Neural crest cell (in vitro differentiated cells): Measurements from ENCODE around the gene OVOL3. TPM values are rescaled to one million over a fixed set of nuclear protein-coding genes. Genes with fewer than 3 reads are reported as not detected.

Experiments used
- DNase-seq: peaks from one replicate; pipeline ENCODE4 v3.0.0; 2021; ENCODE audit warnings: low read depth, mixed read lengths, low spot score
- H3K27ac Mint-ChIP-seq: one replicate; pipeline ENCODE4 v1.8.0; 2021; ENCODE audit warnings: mild to moderate bottlenecking, mixed read lengths; ENCODE audit not compliant: unreplicated experiment
- H3K27me3 Mint-ChIP-seq: 2 replicates; pipeline ENCODE4 v1.8.0; 2021; ENCODE audit warnings: low read depth, mild to moderate bottlenecking, mixed read lengths
- H3K36me3 Mint-ChIP-seq: 2 replicates; pipeline ENCODE4 v1.8.0; 2021; ENCODE audit warnings: low read depth, mild to moderate bottlenecking, mixed read lengths
- H3K4me1 Mint-ChIP-seq: 2 replicates; pipeline ENCODE4 v1.8.0; 2021; ENCODE audit warnings: mixed read lengths
- H3K4me3 Mint-ChIP-seq: one replicate; pipeline ENCODE4 v1.8.0; 2021; ENCODE audit warnings: mild to moderate bottlenecking, mixed read lengths
- H3K9me3 Mint-ChIP-seq: 2 replicates; pipeline ENCODE4 v1.8.0; 2021; ENCODE audit warnings: mixed read lengths
- CTCF ChIP-seq: fragments of 200-600 bp; sonication (generic); conservative IDR thresholded peaks from 2 replicates; pipeline ENCODE4 v1.5.0; 2021; ENCODE audit warnings: antibody characterized with exemption, mild to moderate bottlenecking
- total RNA-seq: library from RNA; stranded (reverse); gene quantifications from 2 replicates; pipeline ENCODE4 v1.2.1, GENCODE V29; 2021

The OVOL3 gene
- total RNA-seq, 1 donor from 2014 or later = not detected

- peak overlapping the region; percentile 98 for H3K4me3 Mint-ChIP-seq
- peak overlapping the region; percentile 67 for H3K27ac Mint-ChIP-seq
- H3K9me3 Mint-ChIP-seq = peaks cover 4% of the 10 kb centered on the region
- no peak for DNase-seq
- H3K36me3 Mint-ChIP-seq = peaks cover 11% of the 10 kb centered on the region
- peaks cover 9% of the 10 kb centered on the region for H3K27me3 Mint-ChIP-seq
- H3K4me1 Mint-ChIP-seq = peaks cover 12% of the 10 kb centered on the region
- TF ChIP-seq CTCF = no peak
These were observed 28.2 kb downstream of the OVOL3 start for GRCh38 chr19:36139120-36139472.

GRCh38 chr19:36139473-36140303 lies 28.7 kb downstream of the OVOL3 start, which contains the start of gene CAPNS1:
TSS of gene CAPNS1 (plus strand) at chr19:36140066. CDS start at chr19:36141012, 946 bp downstream.
- Mint-ChIP-seq H3K27me3 (peaks cover 9% of the 10 kb centered on the region), H3K27ac (peak within 1 kb of the TSS; percentile 93), H3K4me1 (peaks cover 12% of the 10 kb centered on the region), H3K9me3 (peaks cover 4% of the 10 kb centered on the region), H3K4me3 (peak within 1 kb of the TSS; percentile 98), H3K36me3 (peaks cover 11% of the 10 kb centered on the region)
- TF ChIP-seq CTCF = peak; percentile 49
- peak; percentile 96 for DNase-seq

- Mint-ChIP-seq H3K27ac (peak overlapping the region; percentile 93), H3K9me3 (peaks cover 4% of the 10 kb centered on the region), H3K4me1 (peaks cover 12% of the 10 kb centered on the region), H3K27me3 (peaks cover 6% of the 10 kb centered on the region), H3K36me3 (peaks cover 13% of the 10 kb centered on the region), H3K4me3 (peak overlapping the region; percentile 98)
- peak; percentile 33 for DNase-seq
- no peak for TF ChIP-seq CTCF
These were observed 29.5 kb downstream of the OVOL3 start for GRCh38 chr19:36140304-36141038.

- TF ChIP-seq CTCF = no peak
- Mint-ChIP-seq H3K4me1 (peaks cover 12% of the 10 kb centered on the region), H3K27ac (peak overlapping the region; percentile 96), H3K36me3 (peaks cover 16% of the 10 kb centered on the region), H3K4me3 (peak overlapping the region; percentile 98), H3K27me3 (no peaks in the 10 kb centered on the region), H3K9me3 (peaks cover 4% of the 10 kb centered on the region)
- DNase-seq = peak; percentile 81
These were observed 30.3 kb downstream of the OVOL3 start for GRCh38 chr19:36141039-36141927.

- H3K4me1 Mint-ChIP-seq = peaks cover 9% of the 10 kb centered on the region
- no peaks in the 10 kb centered on the region for H3K27me3 Mint-ChIP-seq
- no peak overlapping the region for H3K27ac Mint-ChIP-seq
- TF ChIP-seq CTCF = no peak
- peaks cover 4% of the 10 kb centered on the region for H3K9me3 Mint-ChIP-seq
- no peak for DNase-seq
- peak overlapping the region; percentile 98 for H3K4me3 Mint-ChIP-seq
- H3K36me3 Mint-ChIP-seq = peaks cover 21% of the 10 kb centered on the region
These were observed 31.1 kb downstream of the OVOL3 start for GRCh38 chr19:36142046-36142445.
